Peyer's patch (tissue), 4 donors: ENCODE results near the gene F12. TPM values are rescaled to one million over a fixed set of nuclear protein-coding genes. Genes with fewer than 3 reads are reported as not detected.
A peak's percentile ranks its signal among the peaks of the same experiment; 100 is the strongest.

ENCODE experiments used
- DNase-seq, 3 donors: peaks; one replicate each; pipeline ENCODE4 v3.0.0-alpha.2; 2017 to 2019
- H3K27ac ChIP-seq, 4 donors: fragments of 200-600 bp; sonication (generic); one replicate each; pipeline ENCODE4 v1.5.1; 2016 to 2019
- H3K27me3 ChIP-seq, 2 donors: fragments of 200-600 bp; sonication (generic); one replicate each; pipeline ENCODE4 v1.5.1; 2019
- H3K36me3 ChIP-seq, 3 donors: fragments of 200-600 bp; sonication (generic); one replicate each; pipeline ENCODE4 v1.5.1; 2016 to 2019
- H3K4me1 ChIP-seq, 4 donors: fragments of 200-600 bp; sonication (generic); one replicate each; pipeline ENCODE4 v1.5.1; 2016 to 2019
- H3K4me3 ChIP-seq, 4 donors: fragments of 200-600 bp; sonication (generic); 1 replicate in 3 of 4; 2 replicates in 1 of 4; pipeline ENCODE4 v1.5.1; 2016 to 2019; ENCODE audit warnings: mild to moderate bottlenecking in 1 of 4
- H3K9me3 ChIP-seq, 4 donors: fragments of 200-600 bp; sonication (generic); one replicate each; pipeline ENCODE4 v1.5.1; 2016 to 2019; ENCODE audit warnings: mild to moderate bottlenecking in 1 of 4
- CTCF ChIP-seq, 6 experiments: fragments of 450-650 bp in 4 of 6; fragments of 200-600 bp in 2 of 6; sonication (generic) in 1 of 6; IDR thresholded peaks; one replicate each; pipeline ENCODE4 v1.5.1; 2017 to 2019; ENCODE audit warnings: antibody characterized with exemption in 6 of 6, mild to moderate bottlenecking in 3 of 6, moderate library complexity in 1 of 6
- POLR2A ChIP-seq, 2 donors: fragments of 450-650 bp; IDR thresholded peaks; one replicate each; pipeline ENCODE4 v1.5.1; 2017; ENCODE audit warnings: antibody characterized with exemption in 2 of 2, mild to moderate bottlenecking in 2 of 2, moderate library complexity in 2 of 2
- total RNA-seq, 4 donors: library from RNA; depleted of rRNA; stranded (reverse); fragments of >200 nt; gene quantifications; one replicate each; pipeline ENCODE4 v1.1.0, GENCODE V29; 2016

Gene F12
- total RNA-seq, 4 donors from 2014 or later = 1.7 to 22.2 (median 7.8) TPM

GRCh38 chr5:177429248-177430040 lies 20.1 kb upstream of the F12 start:
- peak; percentile 55 to 93 (median 91) for DNase-seq
- Histone ChIP-seq H3K9me3 (no peaks in the 10 kb centered on the region), H3K4me1 (peaks cover 0 to 69% (median 46%) of the 10 kb centered on the region in 4 donors), H3K4me3 (peak overlapping the region in 3 of 4 donors; percentile 9 to 92 (median 74)), H3K27ac (peak overlapping the region; percentile 50 to 98 (median 94)), H3K27me3 (no peaks in the 10 kb centered on the region), H3K36me3 (peaks cover 0 to 42% (median 0%) of the 10 kb centered on the region in 3 donors)
- TF ChIP-seq CTCF (IDR thresholded peaks at IDR 0.05) (no peak), POLR2A (IDR thresholded peaks at IDR 0.05) (no peak)

- no peak for TF ChIP-seq POLR2A (IDR thresholded peaks at IDR 0.05)
- TF ChIP-seq CTCF (IDR thresholded peaks at IDR 0.05) = no peak
- H3K36me3 ChIP-seq = peaks cover 0 to 35% (median 0%) of the 10 kb centered on the region in 3 donors
- peaks cover 0 to 64% (median 46%) of the 10 kb centered on the region in 4 donors for H3K4me1 ChIP-seq
- H3K27me3 ChIP-seq = no peaks in the 10 kb centered on the region
- no peak for DNase-seq
- peak overlapping the region; percentile 92 to 98 (median 94) for H3K27ac ChIP-seq
- H3K4me3 ChIP-seq = peak overlapping the region in 3 of 4 donors; percentile 9 to 92 (median 74)
- no peaks in the 10 kb centered on the region for H3K9me3 ChIP-seq
Observed at GRCh38 chr5:177428574-177429217, 19.3 kb upstream of the F12 start.

- peak overlapping the region; percentile 74 to 93 (median 90) for H3K4me3 ChIP-seq
- H3K4me1 ChIP-seq = peaks cover 0 to 57% (median 46%) of the 10 kb centered on the region in 4 donors
- H3K27me3 ChIP-seq = no peaks in the 10 kb centered on the region
- H3K36me3 ChIP-seq = peaks cover 0 to 28% (median 0%) of the 10 kb centered on the region in 3 donors
- no peaks in the 10 kb centered on the region for H3K9me3 ChIP-seq
- DNase-seq = peak in 1 of 3 donors; percentile 50
- H3K27ac ChIP-seq = peak overlapping the region; percentile 92 to 98 (median 94)
- TF ChIP-seq POLR2A (IDR thresholded peaks at IDR 0.05) (no peak), CTCF (IDR thresholded peaks at IDR 0.05) (no peak)
Observed at GRCh38 chr5:177427919-177428573, 18.7 kb upstream of the F12 start.

GRCh38 chr5:177427211-177427822 lies 18.0 kb upstream of the F12 start:
- H3K4me1 ChIP-seq = peaks cover 0 to 50% (median 39%) of the 10 kb centered on the region in 4 donors
- no peaks in the 10 kb centered on the region for H3K27me3 ChIP-seq
- peak in 1 of 3 donors; percentile 56 for DNase-seq
- no peak for TF ChIP-seq CTCF (IDR thresholded peaks at IDR 0.05)
- TF ChIP-seq POLR2A (IDR thresholded peaks at IDR 0.05) = no peak
- peak overlapping the region; percentile 92 to 98 (median 94) for H3K27ac ChIP-seq
- H3K4me3 ChIP-seq = peak overlapping the region; percentile 74 to 93 (median 90)
- no peaks in the 10 kb centered on the region for H3K9me3 ChIP-seq
- peaks cover 0 to 21% (median 0%) of the 10 kb centered on the region in 3 donors for H3K36me3 ChIP-seq
